Sciatic nerve (tissue), 2 donors: ENCODE measurements around the gene SLC35A5. TPM values are rescaled to one million over a fixed set of nuclear protein-coding genes. Genes with fewer than 3 reads are reported as not detected.

ENCODE experiments used
- ATAC-seq: fragments of 200-7000 bp; cut with Tn5 transposase; one replicate; pipeline ENCODE4 v1.9.1; 2020; ENCODE audit warnings: mild to moderate bottlenecking, moderate library complexity
- DNase-seq: peaks from one replicate; pipeline ENCODE4 v3.0.0-alpha.2; 2020; ENCODE audit warnings: low spot score
- intact Hi-C: fragments of 100-400 bp; cut with DNase I; formaldehyde crosslinking; loops from one replicate; pipeline ENCODE4 v1.14.2; 2022
- total RNA-seq: library from RNA; stranded (reverse); fragmentation: NEBNext Ultra II Directional; extraction: Animal tissue kit (Norgen Biotek cat#: 25700); gene quantifications from one replicate; pipeline ENCODE4 v1.2.1, GENCODE V29; 2021
- donor health status: DM: no; HTN: no; CAD: no.
- donor health status: DM: no; HTN: no; CAD: no.

Gene SLC35A5
- total RNA-seq, 1 donor from 2014 or later, result 42.8 TPM

DNA sequence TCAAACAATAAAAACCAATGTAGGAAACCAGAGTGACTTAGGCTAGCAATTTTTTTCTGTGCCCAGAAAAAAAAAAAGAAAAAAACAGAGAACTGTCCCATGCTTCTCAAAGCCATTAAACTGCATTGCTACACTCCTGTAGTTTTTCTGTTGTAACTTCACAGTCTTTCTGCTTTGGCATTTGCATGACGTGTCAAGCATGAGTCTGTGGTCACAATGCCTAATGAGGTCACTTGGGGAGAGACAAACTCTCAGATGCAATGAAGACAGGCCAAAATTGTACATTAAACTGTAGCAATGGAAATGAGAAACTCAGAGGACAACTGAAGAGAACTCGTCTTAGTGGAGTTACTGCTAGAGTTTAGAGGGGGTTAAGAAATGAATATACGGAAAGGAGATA lies 48.3 kb downstream of the SLC35A5 start:
- ATAC-seq, result peak; percentile 31
- DNase-seq, result no peak
- intact Hi-C loops, result no loop called here

DNA sequence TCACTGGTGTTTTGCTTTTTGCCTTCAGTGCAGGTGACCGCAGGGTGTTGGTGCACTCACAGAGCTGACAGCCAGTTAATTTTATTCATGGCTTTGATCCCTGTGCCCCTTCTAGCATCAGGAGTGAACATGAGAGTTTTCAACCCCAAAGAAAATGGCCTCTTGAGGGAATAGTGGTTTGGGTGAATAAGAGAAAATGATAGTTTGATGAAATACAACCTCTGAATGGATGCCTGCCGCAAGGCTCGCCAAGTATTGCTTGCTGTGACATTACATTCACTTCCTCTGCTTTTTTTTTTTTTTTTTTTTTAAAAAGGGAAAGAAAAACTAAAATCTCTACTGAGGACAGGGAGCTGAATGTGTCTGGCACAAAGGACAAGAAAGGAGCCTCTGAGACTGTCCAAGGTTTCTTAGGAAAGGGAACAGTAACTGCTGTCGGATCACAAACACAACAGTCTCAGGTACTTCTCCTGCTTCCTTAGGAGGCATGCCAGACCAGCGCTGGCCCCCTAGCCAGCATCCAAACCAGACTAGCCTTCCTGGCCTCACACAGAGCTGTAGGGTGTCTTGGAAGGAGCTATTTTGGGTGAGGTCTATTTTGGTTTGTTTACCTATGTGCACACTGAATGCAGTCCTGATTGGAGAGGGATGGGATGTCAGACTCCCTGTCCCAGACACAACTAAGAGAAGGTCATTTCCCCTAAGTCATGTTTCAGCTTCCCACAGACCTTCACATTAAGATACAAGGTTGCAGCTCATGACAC lies 50.1 kb downstream of the SLC35A5 start:
- ATAC-seq, result peak; percentile 50
- intact Hi-C loops, result no loop called here
- DNase-seq, result no peak

DNA sequence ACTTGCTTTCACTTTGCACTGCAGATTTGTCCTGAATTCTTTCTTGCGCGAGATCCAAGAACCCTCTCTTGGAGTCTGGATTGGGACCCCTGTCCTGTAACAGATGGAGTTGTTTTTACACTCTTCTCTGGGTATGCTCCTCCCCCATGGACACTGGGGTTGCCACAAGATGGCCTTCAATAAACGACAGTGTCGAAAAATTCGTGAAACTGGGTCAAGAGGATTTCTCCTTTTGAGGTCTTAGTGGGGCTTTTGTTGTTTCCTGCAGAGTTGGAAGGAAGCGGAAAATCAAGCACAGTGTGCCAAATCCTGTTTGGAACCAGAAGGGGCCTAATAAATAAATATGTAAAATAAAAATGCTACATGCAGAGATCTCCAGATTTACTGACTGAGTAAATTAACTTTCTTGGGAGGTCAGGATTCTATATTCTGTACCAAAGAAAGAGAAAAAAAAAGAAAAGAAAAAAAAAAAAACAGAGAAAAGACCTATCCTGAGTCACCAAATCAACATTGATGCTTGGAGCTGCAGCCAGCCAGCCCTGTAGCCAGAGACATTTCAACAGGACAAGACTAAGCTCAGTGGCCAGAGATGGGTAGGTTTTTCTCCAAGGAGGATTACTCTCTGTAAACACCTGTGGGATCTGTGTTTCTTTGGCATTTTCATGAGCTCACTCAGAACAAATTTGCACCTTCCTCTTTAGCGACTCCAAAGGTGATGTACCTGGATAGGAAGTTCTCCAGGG lies 54.3 kb downstream of the SLC35A5 start:
- ATAC-seq, result no peak
- intact Hi-C loops, result no loop called here
- DNase-seq, result no peak

DNA sequence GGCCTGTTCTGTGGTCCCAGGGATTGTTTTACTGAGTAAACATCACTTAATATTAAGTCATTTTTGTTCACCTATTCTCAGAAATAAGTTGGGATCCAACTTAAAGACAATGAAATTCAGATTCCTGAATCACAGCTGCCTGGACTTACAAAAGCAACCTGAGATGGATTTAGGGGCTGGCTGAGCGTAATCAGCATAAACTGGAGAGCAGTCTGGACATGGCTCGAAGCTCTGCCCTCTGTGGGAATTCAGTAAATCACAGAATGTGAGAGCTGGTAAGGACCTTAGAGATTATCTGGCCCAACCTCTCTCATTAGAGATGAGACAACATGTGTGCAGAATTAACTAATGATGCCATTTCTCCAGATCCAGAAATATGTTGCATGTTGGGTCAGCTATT lies 55.4 kb downstream of the SLC35A5 start:
- DNase-seq, result no peak
- intact Hi-C loops, result no loop called here
- no peak for ATAC-seq

DNA sequence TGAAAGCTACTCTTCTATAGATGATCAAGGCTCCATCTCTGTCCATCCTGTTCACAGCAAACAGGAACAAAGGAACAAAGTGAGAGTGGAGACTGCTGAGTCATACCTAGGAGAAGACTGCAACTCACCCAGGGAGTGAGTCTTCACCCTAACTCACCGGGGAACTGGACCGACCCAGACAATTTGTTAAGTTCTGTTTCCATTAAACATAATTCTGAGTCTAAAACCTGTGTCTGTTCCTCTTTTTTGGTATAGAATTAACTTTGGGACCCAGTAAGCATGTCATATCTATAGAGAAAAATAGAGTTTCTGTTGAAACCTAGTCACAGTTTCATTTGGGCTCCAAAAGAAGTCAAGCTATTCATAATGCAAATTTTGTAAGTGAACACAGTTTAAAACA lies 57.5 kb downstream of the SLC35A5 start:
- intact Hi-C loops, result no loop called here
- ATAC-seq, result no peak
- DNase-seq, result no peak

DNA sequence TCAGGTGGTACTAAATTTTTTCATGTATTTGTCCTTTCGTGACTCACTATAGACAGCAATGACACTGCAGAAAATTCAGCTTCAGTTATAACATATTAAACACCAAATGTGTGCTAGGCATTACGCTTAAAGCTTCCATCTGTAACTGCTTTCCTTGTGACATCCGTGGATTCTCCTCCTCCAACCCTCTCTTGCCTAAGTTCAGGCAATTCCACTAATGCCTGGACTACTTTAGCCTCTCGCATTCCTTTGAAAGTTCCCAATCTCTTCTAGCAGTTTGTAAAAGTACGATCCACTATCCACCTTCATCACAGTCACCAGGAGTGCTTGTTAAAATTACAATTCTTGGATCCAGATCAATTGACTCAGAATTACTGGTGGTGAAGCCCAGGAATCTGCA lies 61.4 kb downstream of the SLC35A5 start:
- ATAC-seq (no peak), DNase-seq (no peak)
- intact Hi-C loops, result no loop called here

DNA sequence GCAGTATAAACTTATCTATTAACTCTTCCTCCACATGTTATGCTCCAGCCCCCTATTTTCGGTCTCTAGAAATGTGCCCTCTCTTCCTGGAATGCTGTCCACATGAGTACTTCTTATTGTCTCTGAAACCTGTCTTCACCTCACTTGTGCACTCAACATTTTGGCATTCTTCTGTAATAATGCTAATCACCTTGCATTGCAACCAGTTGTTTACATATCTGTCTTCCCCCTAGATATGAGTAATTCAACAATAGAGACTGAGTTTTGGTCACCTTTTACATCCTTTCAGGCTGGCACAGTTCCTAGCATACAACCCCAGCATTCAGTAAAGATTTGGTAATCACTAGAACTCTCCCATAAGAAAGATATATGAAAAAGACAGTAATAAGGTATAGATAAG lies 61.9 kb downstream of the SLC35A5 start:
- no peak for ATAC-seq
- intact Hi-C loops, result no loop called here
- no peak for DNase-seq

DNA sequence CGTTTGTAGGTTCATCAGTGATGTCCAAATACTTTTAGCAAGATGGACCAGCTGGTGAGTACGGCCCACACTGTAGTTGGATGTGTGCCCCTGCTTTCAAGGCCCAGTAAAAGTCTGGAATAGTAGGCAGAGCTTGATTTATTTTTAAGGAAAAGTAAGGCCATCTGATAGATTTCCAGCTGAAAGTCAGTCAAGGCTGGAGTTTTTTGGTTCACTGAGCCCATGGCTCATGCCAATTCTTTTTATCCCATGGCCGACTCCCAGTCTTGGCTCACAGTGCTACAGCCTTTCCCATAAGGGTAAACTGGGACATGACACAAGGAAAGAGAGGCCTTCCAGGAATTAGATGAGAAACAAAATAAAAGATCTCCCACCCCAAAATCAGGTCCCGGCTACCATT lies 65.6 kb downstream of the SLC35A5 start:
- intact Hi-C loops, result no loop called here
- no peak for DNase-seq
- peak; percentile 72 for ATAC-seq

DNA sequence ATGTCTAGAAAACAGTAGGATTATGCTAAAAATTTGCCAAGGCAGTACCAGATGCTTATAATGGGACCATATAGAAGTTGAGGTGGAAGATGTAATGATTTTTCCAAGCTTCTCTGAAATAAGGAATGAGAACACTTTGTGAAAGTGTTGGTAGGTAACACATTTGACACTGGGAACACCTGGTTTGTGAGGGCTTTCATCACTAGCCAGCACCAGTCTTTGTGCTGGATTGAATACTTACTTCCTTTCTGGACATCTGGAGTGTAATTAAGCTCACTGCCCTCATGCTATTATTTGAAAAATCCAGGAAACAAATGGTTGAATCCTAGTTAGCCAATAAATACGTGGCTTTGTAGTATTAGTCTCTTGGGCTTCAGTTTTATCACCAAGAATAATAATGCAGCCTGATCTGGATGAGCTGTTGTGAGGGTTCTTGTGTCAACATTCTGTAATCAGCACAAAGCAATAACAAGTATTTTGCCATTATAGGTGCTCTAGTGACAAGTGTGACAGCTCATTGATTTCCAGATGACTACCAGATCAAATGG lies 66.1 kb downstream of the SLC35A5 start:
- DNase-seq, result no peak
- intact Hi-C loops, result no loop called here
- peak; percentile 10 for ATAC-seq

DNA sequence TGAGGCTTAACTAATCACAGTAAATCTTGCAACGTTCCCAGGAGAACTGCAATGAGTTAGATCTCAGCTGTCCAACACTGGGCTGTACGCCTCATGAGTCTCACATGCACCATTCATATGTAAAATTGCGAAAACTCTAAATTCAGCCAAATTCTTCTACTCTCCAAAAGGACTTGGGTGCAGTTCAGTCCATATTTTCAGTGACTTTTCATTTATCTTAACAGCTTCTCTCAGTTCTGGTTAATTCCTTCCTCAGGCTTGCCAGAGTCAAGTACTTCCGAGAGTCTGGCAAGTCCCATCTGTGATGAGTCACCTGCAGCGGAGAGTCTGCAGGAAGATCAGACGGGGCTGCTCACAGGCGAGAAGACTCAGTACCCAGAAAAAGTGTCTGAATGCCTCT lies 67.6 kb downstream of the SLC35A5 start:
- intact Hi-C loops, result no loop called here
- DNase-seq, result no peak
- ATAC-seq, result peak; percentile 88

DNA sequence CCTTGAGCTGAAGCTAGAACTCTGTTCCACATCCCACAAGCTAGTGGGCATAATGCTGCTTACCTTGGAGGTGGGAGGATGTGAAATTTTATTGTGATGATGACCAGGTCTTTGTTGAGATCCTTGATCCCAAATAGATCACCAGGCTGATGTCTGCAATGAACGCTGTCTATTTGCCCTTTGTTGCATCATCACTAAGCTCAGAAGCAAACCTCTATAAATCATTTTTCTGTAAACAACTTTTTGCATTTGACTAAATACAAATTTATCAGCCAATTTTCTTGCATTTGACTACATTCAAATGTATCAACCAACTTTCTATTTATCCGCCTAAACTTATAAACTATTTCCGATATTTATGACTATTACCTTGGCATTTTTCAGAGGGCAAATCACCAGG lies 69.4 kb downstream of the SLC35A5 start:
- ATAC-seq (no peak), DNase-seq (no peak)
- intact Hi-C loops, result no loop called here

DNA sequence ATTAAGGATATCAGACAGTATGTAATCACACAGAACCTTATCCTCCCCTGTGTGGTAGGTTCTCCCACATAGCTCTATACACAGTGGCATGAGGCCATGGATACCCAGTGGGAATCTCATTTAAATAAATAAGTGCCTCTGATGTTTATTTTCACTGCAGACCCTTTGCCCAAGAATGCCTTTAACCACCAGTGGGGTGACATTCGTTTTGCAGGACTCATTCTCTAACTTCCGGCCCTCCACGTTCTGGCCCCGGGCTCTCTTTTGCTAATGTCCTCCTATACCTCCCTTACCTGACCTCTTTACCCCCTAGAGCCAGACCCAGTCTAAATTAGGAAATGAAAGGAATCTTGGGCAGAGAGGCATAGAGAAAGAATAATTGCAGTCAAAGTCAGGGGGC lies 70.8 kb downstream of the SLC35A5 start:
- intact Hi-C loops, result no loop called here
- ATAC-seq (no peak), DNase-seq (no peak)

DNA sequence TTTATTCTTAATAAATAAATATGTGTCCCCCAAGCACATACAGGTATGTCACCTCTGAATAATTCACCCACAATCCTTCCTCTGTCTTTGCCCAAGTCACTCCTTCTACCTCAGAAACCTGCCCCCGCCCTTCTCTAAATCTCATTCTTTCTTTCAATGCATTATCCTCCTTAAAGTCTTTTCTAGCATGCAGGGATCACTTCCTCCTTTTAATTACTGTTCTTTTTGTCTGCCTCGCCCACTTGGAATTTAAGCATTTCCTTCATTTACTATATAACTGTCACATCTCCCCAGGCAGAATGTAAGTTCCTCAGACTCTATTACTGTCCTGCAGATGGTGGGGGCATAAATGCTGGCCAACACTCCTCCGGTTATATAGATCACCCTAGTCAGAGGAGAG lies 71.3 kb downstream of the SLC35A5 start:
- ATAC-seq, result no peak
- intact Hi-C loops, result no loop called here

DNA sequence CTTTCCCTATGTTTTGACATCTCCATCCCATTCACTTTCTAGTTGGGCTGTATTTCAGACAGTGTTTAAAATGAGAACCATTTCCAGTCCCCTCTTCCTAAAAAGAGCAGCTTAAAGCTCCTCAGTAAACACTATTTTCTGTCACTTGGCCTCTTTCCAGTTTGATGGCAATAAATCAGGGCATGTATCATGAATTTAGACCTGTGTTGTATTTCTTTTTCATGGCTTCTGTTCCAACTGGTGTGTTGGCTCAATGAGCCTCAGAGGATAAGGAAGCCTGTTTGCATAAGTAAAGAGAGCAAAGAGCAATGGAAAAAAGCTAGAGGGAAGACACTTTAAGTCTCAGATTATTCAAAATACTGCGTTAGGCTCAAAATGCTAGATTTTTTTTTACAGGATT lies 71.9 kb downstream of the SLC35A5 start:
- intact Hi-C loops, result no loop called here
- DNase-seq, result no peak
- ATAC-seq, result no peak

More for the DNA sequence above, 71.3 kb downstream of the SLC35A5 start:
- no peak for DNase-seq

DNA sequence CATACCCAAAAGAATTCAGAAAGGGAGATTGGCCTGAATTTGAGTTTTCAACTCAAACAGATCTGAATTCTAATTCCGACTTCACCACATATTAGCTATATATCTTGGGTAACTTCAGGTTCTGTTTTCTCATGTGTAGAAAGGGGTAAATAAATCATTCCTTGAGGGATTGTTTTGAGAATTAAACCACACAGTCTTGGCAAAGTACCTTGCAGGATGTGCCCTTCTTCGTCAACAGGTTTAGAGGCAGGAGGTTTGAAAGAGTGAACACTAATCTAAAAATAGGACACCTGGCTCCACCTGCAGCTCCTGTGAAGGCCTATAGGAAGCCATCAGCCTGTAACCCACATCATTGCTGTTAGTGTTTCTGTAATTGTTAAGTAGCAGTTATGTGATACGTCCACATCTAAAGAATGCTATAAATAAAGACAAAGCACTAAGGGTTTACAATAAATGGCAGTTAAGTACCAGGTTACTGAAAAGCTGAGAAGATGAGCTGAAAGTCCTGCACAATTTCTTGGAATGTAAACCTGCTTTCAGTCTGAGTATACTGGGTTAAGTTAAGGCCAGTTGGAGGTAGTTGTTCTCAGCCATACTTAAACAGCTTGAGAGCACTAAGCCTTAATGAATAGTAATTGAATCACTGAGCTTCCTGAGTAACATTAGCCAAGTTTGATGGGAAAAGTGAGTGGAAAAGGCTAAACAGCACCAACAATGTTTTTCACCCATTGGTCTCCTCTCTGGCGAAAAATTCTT lies 73.1 kb downstream of the SLC35A5 start:
- intact Hi-C loops, result no loop called here
- DNase-seq, result no peak
- ATAC-seq, result no peak

Other genes with a start within 250 kb of the SLC35A5 start
- gene CD200, start 228.9 kb upstream of the SLC35A5 start, total RNA-seq, result 23.8 TPM
- 0.45 TPM for gene BTLA, start 62.6 kb upstream of the SLC35A5 start, total RNA-seq
- 52.3 TPM for gene ATG3, start 83 bp upstream of the SLC35A5 start, total RNA-seq
- 143 TPM for gene CCDC80, start 79.1 kb downstream of the SLC35A5 start, total RNA-seq